ENCODE data around the gene GATAD2A. TPM values are rescaled to one million over a fixed set of nuclear protein-coding genes. Genes with fewer than 3 reads are reported as not detected.

The GATAD2A gene
- total and polyA plus RNA-seq, 9 of the 15 experiments (the other 6 are each of a cell fraction or from before 2014, with no cell fraction given): 2.4 to 226 (median 44.2) TPM

DNA sequence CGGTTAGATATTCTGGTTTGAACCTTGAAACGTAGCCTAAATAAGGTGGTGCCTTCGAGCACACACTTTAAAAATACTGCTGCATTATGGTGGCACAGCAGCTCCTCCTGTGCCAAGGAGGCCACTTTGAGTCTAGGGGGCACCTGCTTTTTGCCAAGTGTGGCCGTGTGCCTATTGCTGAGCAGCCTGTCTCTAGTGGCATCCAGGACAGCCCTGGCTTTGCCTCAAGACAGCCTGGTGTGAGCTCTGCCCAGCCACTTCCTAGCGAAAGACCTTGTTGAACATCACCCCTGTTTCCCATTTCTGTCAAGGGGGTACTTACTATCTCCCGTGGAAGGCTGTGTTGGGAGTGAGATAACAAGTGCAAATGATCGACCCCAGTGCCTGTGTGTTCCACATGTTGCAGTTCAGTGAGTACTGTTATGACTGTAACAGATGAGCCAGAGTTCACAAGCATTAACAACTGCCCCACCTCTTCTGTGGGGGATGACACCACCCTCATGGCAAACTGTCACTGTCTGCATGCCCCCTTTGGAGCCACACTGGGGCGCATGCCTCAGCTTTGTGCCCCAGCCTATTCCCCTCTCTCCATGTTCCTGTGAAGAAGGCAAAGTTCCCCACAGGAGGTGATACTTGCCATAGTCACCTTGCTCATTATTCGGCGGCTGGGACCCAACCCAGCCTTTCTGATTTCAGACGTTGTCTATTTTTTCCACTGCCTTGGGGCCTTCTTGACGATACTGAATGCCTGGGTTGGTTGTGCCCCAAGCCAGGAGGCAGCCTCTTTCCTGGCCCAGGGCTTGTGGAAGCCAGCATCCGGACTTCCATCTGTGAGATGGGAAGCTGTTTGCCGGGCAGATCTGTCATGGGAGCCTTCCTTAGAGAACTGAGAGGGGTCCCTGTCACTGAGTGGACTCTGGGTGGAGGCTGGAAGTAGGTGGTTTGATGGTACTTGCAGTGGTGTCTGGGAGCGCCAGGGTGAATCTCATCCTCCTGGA is 5.4 kb downstream of the GATAD2A start (continued):
- TF ChIP-seq MNT (conservative IDR thresholded peaks at IDR 0.05) (peak in 1 of 2 experiments; percentile 44; a peak in 1 of 4 replicates), ESRRA (IDR thresholded peaks at IDR 0.05; ENCODE audit: borderline replicate concordance, low read depth) (no peak), SP2 (IDR thresholded peaks at IDR 0.05; ENCODE audit: extremely low read depth, low read depth, low read length, poor library complexity, severe bottlenecking) (no peak)

- no peak overlapping the region for H3K27ac ChIP-seq (ENCODE audit: extremely low read depth, low read depth, low read length)
- H3K79me2 ChIP-seq (ENCODE audit: control insufficient read depth, insufficient read depth, low read length): peaks cover 99% of the 10 kb centered on the region
- CTCF ChIA-PET (ENCODE audit: low intra/inter-chr PET ratio): no interaction called here
- no peak for ATAC-seq
- peaks cover 38% of the 10 kb centered on the region; the same call in 2 of the 3 replicates for H3K36me3 ChIP-seq (ENCODE audit: control insufficient read depth, insufficient read depth, low read length)
- BruUV-seq (replicated peaks): no TSS peak
- no peak overlapping the region for H3K4me3 ChIP-seq
- intact Hi-C loops (cut with micrococcal nuclease): no loop called here
- H3K9me3 ChIP-seq (replicated peaks; ENCODE audit: control insufficient read depth, insufficient read depth, low read depth, low read length): no peaks in the 10 kb centered on the region
- H3K27me3 ChIP-seq (ENCODE audit: control insufficient read depth in 2 of 2, insufficient read depth in 2 of 2, low read length in 2 of 2): no peaks in the 10 kb centered on the region
- H2AFZ ChIP-seq (ENCODE audit: low read depth, low read length): no peak overlapping the region
- no peak overlapping the region for H3K4me2 ChIP-seq (ENCODE audit: insufficient read depth, low read length)
- FAIRE-seq: peak; percentile 26
- peaks cover 0 to 19% of the 10 kb centered on the region in 2 experiments; a peak in 2 of 5 replicates for H3K4me1 ChIP-seq (replicated peaks in 1 of 2; ENCODE audit: control insufficient read depth in 2 of 2, insufficient read depth in 2 of 2, low read length in 2 of 2)
- in situ Hi-C loops (cut with MboI): no loop called here
- H3K9ac ChIP-seq (ENCODE audit: insufficient read depth in 1 of 2, low read depth in 2 of 2, low read length in 2 of 2): no peak overlapping the region
- TF ChIP-seq ZNF41 (CRISPR knock-in tag; conservative IDR thresholded peaks at IDR 0.05) (no peak), ELF2 (CRISPR knock-in tag; IDR thresholded peaks at IDR 0.05) (no peak), LCOR (CRISPR knock-in tag; IDR thresholded peaks at IDR 0.05) (no peak), KAT2B (IDR thresholded peaks at IDR 0.05; ENCODE audit: low read depth, low read length) (no peak), TAF15 (IDR thresholded peaks at IDR 0.05; ENCODE audit: low read depth, low read length) (no peak), DMBX1 (CRISPR knock-in tag; IDR thresholded peaks at IDR 0.05; ENCODE audit: borderline replicate concordance) (no peak), KLF1 (tag; IDR thresholded peaks at IDR 0.05) (no peak), KDM5B (IDR thresholded peaks at IDR 0.05; ENCODE audit: insufficient replicate concordance, low read depth, low read length) (no peak), MED1 (CRISPR knock-in tag; IDR thresholded peaks at IDR 0.05; ENCODE audit: borderline replicate concordance) (no peak), TOE1 (IDR thresholded peaks at IDR 0.05; ENCODE audit: borderline replicate concordance) (no peak), TOE1 (CRISPR knock-in tag; IDR thresholded peaks at IDR 0.05; ENCODE audit: borderline replicate concordance, low read depth) (no peak)
- TF ChIP-seq, protein P1, sequence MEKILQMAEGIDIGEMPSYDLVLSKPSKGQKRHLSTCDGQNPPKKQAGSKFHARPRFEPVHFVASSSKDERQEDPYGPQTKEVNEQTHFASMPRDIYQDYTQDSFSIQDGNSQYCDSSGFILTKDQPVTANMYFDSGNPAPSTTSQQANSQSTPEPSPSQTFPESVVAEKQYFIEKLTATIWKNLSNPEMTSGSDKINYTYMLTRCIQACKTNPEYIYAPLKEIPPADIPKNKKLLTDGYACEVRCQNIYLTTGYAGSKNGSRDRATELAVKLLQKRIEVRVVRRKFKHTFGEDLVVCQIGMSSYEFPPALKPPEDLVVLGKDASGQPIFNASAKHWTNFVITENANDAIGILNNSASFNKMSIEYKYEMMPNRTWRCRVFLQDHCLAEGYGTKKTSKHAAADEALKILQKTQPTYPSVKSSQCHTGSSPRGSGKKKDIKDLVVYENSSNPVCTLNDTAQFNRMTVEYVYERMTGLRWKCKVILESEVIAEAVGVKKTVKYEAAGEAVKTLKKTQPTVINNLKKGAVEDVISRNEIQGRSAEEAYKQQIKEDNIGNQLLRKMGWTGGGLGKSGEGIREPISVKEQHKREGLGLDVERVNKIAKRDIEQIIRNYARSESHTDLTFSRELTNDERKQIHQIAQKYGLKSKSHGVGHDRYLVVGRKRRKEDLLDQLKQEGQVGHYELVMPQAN (IDR thresholded peaks at IDR 0.05; ENCODE audit: borderline replicate concordance): no peak
- peaks cover 45% of the 10 kb centered on the region for H4K20me1 ChIP-seq (replicated peaks; ENCODE audit: control insufficient read depth, insufficient read depth, low read length)
- H3K9me1 ChIP-seq (ENCODE audit: control insufficient read depth, insufficient read depth, low read length): peaks cover 8% of the 10 kb centered on the region
- peak in 1 of 4 experiments; percentile 17 for DNase-seq (ENCODE audit: extremely low read depth in 1 of 4, low spot score in 3 of 4)
- POLR2A ChIA-PET: interaction anchor here (0.6 to 3.4 kb wide), 5 partner anchors 10 to 28 kb away, joined by 3 to 27 read pairs (median 8); partner anchors contain the start of gene GATAD2A
- WGBS (ENCODE audit: insufficient coverage, low coverage, missing lambda C conversion rate): 93% methylated on average over 1 of the region's 1 CpG
Measured at GRCh38 chr19:19416280-19416679, 10.8 kb downstream of the GATAD2A start.
